Small intestine (tissue), 7 donors: ENCODE data around the gene CFHR4. TPM values are rescaled to one million over a fixed set of nuclear protein-coding genes. Genes with fewer than 3 reads are reported as not detected.

Source experiments
- DNase-seq, 2 donors: peaks; one replicate each; pipeline versions ENCODE4 v3.0.0 to v3.0.0-alpha.2; 2013
- FAIRE-seq: peaks from 2 replicates; lab custom pipeline; 2012; peaks lifted over from hg19 to GRCh38; lab: Jason Lieb, UNC
- H3K27ac ChIP-seq, 3 donors: one replicate each; pipeline ENCODE4 v1.5.1; 2013; ENCODE audit warnings: low read length in 2 of 3, mild to moderate bottlenecking in 2 of 3, control low read depth in 1 of 3, inconsistent platforms in 1 of 3, low read depth in 1 of 3, moderate library complexity in 1 of 3
- H3K27me3 ChIP-seq, 3 donors: one replicate each; pipeline ENCODE4 v1.6.1; 2013; ENCODE audit warnings: low read length in 3 of 3, inconsistent platforms in 1 of 3; ENCODE audit not compliant: control insufficient read depth in 3 of 3, insufficient read depth in 3 of 3
- H3K36me3 ChIP-seq, 3 donors: one replicate each; pipeline ENCODE4 v1.6.1; 2013; ENCODE audit warnings: low read length in 3 of 3, inconsistent platforms in 1 of 3, low read depth in 1 of 3, mild to moderate bottlenecking in 1 of 3, moderate library complexity in 1 of 3; ENCODE audit not compliant: control insufficient read depth in 3 of 3, insufficient read depth in 2 of 3
- H3K4me1 ChIP-seq, 3 donors: one replicate each; pipeline ENCODE4 v1.6.1; 2013; ENCODE audit warnings: low read length in 2 of 3, inconsistent platforms in 1 of 3, low read depth in 1 of 3, mild to moderate bottlenecking in 1 of 3, moderate library complexity in 1 of 3; ENCODE audit not compliant: control insufficient read depth in 3 of 3, insufficient read depth in 2 of 3
- H3K4me3 ChIP-seq, 3 donors: one replicate each; pipeline ENCODE4 v1.5.1; 2013; ENCODE audit warnings: low read length in 3 of 3, control low read depth in 1 of 3, inconsistent platforms in 1 of 3, low read depth in 1 of 3, mild to moderate bottlenecking in 1 of 3, moderate library complexity in 1 of 3
- H3K9me3 ChIP-seq, 2 donors: one replicate each; pipeline ENCODE4 v1.6.1; 2013; ENCODE audit warnings: low read depth in 1 of 2, low read length in 1 of 2; ENCODE audit not compliant: control insufficient read depth in 2 of 2, insufficient read depth in 1 of 2
- WGBS, 3 donors: extraction: QIAGEN DNeasy Blood & Tissue Kit; methylation state at CpG; one replicate each; pipeline ENCODE4 v1.1.7; 2013; 5-methylcytosine and 5-hydroxymethylcytosine counted together
- polyA plus RNA-seq, 4 donors: library from polyadenylated mRNA; stranded (reverse) in 3 of 4; unstranded in 1 of 4; fragments of 200-250 nt in 3 of 4; fragments of 120-200 nt in 1 of 4; gene quantifications; one replicate each; pipeline versions ENCODE4 v1.2.1 to v1.2.3, GENCODE V29; 2013
- donor health status: healthy with polysubstance abuse.
- donor health status: control.
- donor health status: control.
- donor health status: Bipolar disorder and iron deficiency.
- donor health status: healthy.

CFHR4 gene
- polyA plus RNA-seq, 4 donors: not detected

DNA sequence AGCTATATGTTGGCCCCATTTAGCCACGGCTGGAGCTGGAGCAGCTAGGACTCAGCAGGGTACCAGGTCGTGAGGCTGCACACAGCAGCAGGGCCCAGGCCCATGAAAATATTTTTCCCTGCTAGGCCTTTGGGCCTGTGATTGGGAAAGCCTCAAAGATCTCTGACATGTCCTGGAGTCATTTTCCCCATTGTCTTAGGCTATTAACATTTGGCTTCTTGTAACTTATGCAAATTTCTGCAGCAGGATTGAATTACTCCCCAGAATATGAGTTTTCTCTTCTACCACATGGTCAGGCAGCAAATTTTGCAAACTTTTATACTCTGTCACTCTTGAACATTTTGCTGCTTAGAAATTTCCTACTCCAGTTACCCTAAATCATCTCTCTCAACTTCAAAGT lies 66.9 kb downstream of the CFHR4 start:
- H3K4me1 ChIP-seq: no peaks in the 10 kb centered on the region
- WGBS, 3 donors: 48 to 68% (median 57%) methylated on average over 2 of the region's 2 CpGs
- H3K27me3 ChIP-seq: no peaks in the 10 kb centered on the region
- no peaks in the 10 kb centered on the region for H3K9me3 ChIP-seq
- no peak overlapping the region for H3K27ac ChIP-seq
- no peak for FAIRE-seq
- H3K4me3 ChIP-seq: no peak overlapping the region
- no peaks in the 10 kb centered on the region for H3K36me3 ChIP-seq
- DNase-seq: no peak

DNA sequence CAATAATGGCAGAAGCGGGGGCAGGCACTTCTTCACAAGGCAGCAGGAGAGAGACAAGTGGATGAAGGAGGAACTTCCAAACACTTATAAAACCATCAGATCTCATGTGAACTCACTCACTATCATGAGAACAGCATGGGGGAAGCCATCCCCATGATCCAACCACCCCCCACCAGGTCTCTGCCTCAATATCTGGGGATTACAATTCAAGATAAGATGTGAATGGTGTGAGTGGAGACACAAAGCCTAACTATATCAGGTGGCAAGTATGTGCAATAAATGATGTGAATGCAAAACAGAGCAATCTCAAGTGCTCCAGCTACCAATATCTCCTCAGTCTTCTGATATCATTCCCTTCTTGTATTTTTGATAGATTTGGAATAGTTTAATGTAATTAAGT lies 68.1 kb downstream of the CFHR4 start:
- FAIRE-seq: no peak
- no peaks in the 10 kb centered on the region for H3K4me1 ChIP-seq
- no peak overlapping the region for H3K27ac ChIP-seq
- no peaks in the 10 kb centered on the region for H3K36me3 ChIP-seq
- H3K4me3 ChIP-seq: no peak overlapping the region
- WGBS, 3 donors: 93 to 100% (median 93%) methylated on average over 1 of the region's 1 CpG
- H3K9me3 ChIP-seq: no peaks in the 10 kb centered on the region
- no peak for DNase-seq
- no peaks in the 10 kb centered on the region for H3K27me3 ChIP-seq

DNA sequence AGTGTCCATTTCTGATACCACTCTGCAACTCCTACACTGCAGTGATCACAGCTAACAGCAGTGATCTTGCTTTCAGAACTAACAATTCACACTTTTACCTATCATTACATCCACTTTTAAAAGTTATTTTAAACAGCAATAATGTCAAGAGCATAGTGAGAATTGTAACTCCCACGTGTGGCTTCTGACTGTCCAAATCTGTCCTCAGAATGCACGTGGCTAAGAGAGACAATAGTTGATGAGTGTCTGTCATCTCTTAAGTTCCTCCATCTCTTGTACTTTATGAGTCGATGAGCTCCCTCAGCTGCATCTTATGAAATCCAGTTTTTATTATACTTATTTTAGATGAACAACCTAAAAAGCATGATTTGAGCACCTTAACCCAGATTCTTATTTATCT lies 73.0 kb downstream of the CFHR4 start:
- 47 to 64% (median 56%) methylated on average over 3 of the region's 3 CpGs for WGBS, 3 donors
- no peaks in the 10 kb centered on the region for H3K36me3 ChIP-seq
- H3K27ac ChIP-seq: no peak overlapping the region
- no peaks in the 10 kb centered on the region for H3K9me3 ChIP-seq
- no peak overlapping the region for H3K4me3 ChIP-seq
- FAIRE-seq: no peak
- no peak for DNase-seq
- H3K4me1 ChIP-seq: no peaks in the 10 kb centered on the region
- H3K27me3 ChIP-seq: no peaks in the 10 kb centered on the region

Other genes starting within 250 kb of the CFHR4 start
- gene CFH, start 236.0 kb upstream of the CFHR4 start, polyA plus RNA-seq: 10 to 100 TPM in 1 of 4 donors, 1 to 10 TPM in 2, under 1 TPM in 1; 0.89 to 52.9 (median 8.1) TPM
- under 1 TPM in 1 of 4 donors, not detected in 3; 0.04 TPM for gene CFHR3, start 113.2 kb upstream of the CFHR4 start, polyA plus RNA-seq
- gene CFHR1, start 68.3 kb upstream of the CFHR4 start, polyA plus RNA-seq: under 1 TPM in 1 of 4 donors, not detected in 3; 0.04 TPM
- not detected for gene CFHR2, start 55.7 kb downstream of the CFHR4 start, polyA plus RNA-seq
- gene CFHR5, start 89.5 kb downstream of the CFHR4 start, polyA plus RNA-seq: not detected
- 1 to 10 TPM in 2 of 4 donors, under 1 TPM in 2; 0.24 to 1.6 (median 1.0) TPM for gene F13B, start 179.2 kb downstream of the CFHR4 start, polyA plus RNA-seq